Fibroblast of skin of abdomen (primary cell): Measurements from ENCODE around the gene CTNND2.

ENCODE experiments used
- DNase-seq: peaks from one replicate; pipeline ENCODE4 v3.0.0-alpha.2; 2013

CTNND2 gene

DNA sequence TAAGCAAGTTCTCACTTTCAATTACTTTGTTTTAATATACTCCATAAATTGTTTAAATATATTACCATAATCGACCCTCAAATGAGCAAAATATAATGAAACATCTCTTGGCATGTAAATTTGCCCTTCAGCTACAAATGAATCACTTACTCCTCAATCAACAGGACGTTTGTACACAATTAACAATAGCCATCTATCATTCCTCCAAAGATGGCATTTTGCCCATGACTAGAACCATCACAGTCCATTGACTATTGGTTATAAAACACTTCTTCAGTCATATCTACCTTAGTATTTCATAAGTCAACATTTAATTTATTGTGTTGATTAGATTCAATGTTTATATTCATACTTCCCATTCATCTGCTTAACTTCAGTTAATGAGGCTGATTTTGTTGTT lies 127.2 kb downstream of the CTNND2 start:
- DNase-seq, result no peak

DNA sequence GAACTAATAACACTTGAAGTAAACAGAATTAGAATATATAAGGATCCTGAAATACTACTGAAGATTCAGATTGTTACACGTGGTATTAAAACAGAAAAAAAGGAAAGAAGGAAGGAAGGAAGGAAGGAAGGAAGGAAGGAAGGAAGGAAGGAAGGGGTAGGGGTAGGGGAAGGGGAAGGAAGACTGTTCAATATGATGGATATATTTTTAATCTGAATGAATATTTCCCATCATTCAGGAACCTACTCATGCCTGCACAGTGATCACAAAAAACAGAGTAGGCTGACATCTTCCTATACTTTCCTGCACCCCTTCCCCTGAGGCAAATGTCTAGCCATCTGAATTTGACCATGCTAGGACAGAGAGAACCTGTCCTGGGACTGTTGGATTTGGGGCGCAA lies 133.9 kb downstream of the CTNND2 start:
- no peak for DNase-seq

DNA sequence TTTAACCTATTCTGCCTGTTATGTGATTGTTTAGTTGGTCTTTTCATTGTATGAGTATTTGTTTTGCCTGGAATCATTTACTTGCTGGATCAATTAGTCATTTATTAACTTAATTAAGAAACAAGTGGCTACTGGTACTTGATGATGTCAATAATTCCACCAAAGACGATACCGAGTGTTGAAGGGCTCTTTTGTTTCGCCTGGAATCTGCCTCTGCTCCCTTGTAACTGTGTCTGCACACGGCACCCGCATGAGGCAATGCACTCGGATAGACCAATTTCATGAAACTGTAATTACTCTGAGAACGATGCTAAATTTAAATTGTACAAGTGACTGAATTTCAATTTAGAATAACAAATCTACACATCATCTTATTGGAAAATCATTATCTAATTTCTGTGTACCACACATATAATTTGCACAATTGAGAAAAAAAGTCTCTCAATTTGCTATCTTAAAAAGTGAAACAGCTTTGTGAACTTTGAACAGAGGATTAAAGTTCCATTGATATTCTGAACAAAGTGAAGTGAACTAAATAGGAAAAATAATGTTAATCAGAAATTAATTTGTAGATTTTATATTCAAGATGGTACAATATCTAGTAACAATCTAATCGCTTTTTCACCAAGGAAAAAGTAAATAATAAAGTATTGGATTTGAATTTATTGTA lies 143.2 kb downstream of the CTNND2 start:
- DNase-seq, result no peak

DNA sequence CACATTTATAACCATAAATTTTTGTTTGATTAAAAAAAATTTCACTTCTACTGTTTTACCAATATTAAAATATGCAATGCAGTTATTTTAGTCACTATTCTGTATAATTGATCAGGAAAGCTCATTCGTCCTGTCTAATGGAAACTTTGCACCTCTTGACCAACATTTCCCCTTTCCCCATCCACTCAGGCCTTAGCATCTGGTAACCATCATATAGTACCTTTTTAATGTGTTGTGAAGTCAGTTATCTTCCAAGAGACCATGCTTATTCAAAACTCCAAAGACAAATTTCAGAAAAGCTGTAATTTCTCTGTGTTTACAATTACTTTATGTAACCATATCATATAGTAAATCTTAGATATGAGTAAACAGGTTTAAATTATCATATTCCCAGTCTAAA lies 145.9 kb downstream of the CTNND2 start:
- no peak for DNase-seq

DNA sequence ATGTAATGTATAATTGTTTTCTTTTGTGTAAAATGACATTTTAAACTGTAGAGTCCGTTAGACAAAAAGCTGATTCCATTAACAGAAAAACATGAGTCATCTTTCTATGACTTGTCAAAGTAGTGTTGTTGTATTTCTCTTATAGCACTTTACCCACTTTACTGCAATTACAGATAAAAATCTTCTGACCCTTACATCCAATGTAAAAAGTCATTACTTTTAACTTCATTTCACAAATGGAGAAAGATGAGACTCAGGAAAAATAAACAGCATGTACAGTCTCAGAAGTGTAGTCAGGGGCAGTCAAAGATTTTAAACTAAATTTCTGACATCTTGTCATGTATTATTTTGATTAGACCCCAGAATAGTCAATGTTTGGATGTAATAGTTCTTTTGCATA lies 146.6 kb downstream of the CTNND2 start:
- DNase-seq, result no peak

DNA sequence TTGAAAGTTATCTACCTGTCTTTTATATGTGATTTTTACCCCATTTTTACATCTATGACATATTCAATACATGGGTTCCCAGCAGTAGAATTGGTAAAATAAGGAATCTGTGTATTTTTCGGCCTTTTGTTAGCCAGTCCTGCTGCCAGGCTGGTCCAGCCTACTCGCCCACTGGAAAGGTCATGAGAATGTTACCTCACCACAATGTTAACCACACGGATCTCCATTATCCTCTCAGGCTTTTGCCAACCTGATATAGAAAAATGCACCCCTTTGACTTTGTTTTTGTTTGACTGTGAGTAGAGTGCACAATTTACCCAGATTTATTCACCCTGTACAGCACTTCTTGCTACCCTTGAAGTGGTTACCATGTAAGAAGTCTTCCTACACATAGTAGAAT lies 167.2 kb downstream of the CTNND2 start:
- no peak for DNase-seq

DNA sequence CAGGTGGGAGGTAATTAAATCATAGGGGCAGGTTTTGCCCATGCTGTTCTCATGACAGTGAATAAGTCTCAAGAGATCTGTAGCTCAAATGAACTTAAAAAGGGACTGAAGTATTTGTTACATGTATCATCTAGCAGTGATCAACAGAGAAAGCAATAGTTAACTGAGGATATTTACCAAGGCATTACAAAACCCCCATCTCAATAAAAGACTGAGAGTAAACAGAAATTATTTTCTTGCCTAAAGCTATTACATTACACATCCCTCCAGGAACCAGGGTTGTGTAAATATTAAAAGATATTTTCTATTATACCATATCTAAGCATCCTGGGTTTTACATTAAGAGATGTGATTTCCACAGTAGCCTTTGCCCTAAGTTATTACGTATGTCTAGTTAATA lies 169.9 kb downstream of the CTNND2 start:
- no peak for DNase-seq

DNA sequence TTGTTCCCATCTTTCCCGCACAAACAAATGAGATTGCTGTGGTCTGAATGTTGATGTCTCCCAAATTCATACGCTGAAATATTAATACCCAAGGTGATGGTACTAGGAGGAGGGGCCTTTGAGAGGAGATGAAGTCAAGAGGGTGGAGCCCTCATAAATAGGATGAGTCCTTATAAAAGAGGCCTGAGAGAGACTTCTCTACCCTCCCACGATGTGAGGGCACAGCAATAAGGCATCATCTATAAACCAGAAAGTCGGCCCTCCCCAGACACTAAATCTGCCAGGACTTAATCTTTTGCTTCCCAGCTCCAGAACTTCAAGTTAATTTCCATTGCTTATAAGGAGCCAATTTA lies 170.4 kb downstream of the CTNND2 start:
- DNase-seq, result no peak

DNA sequence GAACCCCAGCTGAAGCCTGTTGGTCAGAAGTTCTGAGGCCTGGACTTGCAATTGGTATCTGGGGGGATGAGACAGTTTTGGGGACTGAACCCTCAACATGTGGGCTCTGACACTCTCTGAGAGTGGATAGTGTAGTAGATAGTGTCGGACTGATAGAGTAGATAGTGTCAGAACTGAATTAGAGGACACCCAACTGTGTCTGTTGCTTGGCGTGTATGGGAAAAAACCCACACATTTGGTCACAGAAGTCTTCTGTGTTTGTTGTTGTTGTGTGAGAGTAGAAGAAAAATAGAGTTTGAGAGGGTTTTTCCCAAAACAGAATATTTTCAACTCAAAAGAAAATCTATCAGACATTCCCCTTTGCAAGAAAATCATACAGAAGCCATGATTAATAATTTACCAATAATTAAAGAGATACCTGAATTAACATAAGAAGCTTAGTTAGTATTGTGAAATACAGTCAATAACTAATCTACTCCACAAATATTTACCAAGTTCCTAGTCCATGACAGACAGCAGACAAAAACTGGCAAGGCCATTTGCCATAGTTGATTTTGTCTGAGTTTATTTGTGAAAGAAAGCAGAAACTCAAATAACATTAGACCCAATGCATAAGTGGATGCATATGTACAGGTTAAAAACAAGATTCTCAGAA lies 170.9 kb downstream of the CTNND2 start:
- no peak for DNase-seq

DNA sequence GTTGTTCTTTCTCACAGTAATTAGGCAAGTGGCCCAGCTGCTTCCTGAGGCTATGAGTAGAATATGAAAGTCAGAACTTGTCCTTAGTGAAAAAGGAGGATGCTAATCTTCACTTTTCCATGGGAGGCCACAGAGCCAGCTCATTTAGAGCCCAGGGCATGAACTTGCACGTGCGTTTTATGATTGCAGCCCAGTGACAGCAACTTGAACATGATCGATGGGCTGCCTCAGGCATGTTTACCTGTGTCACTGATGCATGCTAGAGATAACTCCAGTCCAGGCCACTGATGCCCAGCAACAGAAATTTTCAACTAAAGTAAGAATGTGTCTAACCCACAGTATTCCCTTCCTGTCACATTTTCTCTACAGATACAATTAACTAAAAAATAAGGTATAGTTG lies 179.3 kb downstream of the CTNND2 start:
- DNase-seq, result no peak

DNA sequence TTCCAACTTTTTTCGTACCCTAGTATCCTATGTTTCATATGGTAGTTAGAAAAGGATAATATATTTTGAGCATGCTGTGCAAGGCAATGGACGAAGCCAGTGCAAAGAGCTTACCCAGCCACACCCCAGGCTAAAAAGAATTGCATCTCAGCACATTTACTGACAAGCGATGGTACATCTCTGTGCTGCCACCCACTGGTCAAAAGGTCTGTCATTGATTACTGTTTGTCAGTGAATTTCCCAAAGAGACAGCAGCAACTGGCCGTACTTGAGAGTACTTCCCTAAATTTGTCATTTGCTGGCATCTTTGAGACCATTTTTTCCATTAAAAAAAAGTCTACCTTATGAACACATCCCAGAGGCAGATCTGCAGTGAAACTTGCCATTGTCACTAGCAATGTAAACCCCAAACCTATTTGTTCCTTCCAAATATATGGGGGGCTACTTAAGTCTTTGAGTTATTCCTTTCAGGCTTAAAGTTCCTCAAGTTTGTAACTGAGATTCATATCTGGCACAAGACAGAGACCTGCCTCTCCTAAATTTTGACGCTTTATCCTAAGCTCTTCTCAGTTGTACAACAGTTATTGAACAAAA lies 184.3 kb downstream of the CTNND2 start:
- DNase-seq, result no peak

DNA sequence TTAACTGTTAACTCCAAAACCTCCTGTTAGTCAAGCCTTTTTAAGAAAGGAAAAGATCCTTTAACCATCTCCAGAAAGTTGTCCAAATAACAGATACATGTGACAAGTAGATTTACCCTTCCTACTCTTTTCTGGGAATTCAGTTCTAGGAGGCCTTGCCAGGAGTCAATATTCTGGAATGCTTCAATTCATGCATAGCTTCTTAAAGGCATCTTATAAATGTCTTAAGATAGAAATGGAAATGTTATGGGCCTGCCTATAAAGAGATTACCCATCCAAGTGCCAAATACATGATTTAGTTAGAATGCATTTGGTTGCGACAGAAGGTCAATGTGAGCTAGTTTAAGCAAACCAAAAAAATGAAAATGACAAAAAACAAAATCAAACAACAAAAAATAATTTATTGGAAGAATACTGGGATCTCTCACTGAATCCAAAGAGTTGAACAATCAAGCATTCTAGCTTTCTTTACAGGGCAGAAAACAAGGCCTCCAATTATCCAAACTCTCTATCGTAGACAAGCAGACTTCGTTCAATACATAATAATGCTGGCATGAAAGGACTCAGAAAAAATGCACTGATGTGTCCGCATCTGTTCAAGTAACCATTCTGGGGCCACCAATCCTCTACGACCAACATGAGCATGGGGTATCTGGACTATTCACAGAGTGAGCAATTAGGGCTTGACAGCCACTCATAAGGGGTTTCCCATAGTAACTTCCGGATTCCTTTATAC lies 188.6 kb downstream of the CTNND2 start:
- no peak for DNase-seq

DNA sequence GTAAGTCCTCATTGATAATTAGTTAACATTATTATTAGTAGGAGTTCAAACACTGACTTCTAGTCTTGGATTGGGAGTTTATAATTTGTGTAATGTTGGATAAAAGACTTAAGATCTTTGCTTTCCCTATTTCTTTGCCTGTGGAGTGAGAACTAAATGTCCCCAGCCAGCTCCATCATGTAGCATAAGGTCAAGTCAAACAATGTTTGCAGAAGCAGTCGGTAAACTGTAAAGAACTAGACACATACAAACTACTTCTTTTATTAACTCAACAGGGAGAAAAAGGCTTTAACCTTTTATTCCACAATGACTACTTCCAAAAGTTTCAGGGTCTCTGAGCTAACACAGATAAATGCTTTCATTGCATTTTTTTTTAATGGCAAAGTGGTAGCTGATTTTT lies 192.3 kb downstream of the CTNND2 start:
- no peak for DNase-seq

DNA sequence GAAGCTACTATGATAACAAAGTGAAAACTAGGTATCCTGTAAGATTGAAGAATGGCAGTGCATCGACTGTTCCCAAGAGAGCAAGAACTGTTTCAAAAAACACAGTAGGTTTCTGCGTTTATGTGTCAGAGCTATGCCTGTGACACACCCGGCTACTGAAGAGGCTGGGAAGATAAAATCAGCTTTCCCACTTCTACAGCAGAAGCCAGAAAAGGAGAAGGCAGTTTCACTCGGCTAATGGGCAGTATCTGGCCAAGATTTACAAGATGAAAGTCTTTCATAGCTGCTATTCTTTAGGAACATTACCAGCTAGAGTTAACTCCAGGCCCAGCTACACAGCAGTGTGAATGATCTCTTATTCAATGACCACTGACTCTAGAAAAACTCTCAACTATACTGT lies 195.2 kb downstream of the CTNND2 start:
- no peak for DNase-seq

DNA sequence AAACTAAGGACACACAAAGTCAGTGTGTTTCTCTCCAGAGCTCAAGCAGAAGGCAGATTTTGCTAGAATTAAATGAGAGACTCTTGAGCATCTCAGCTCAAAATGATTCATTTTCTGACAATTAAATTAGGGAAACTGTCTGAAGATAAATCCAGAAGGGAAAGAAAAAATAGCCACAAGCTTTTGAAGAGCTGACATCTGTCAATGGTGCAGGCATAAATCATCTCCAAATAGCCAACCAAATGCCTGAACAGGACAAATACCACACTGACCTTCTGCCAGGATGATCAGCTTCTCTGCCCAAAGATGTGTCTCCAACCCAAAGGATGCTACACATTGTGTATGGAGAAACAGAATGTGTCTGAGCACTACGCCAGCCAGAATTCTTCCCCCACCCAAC lies 199.3 kb downstream of the CTNND2 start:
- DNase-seq, result no peak

DNA sequence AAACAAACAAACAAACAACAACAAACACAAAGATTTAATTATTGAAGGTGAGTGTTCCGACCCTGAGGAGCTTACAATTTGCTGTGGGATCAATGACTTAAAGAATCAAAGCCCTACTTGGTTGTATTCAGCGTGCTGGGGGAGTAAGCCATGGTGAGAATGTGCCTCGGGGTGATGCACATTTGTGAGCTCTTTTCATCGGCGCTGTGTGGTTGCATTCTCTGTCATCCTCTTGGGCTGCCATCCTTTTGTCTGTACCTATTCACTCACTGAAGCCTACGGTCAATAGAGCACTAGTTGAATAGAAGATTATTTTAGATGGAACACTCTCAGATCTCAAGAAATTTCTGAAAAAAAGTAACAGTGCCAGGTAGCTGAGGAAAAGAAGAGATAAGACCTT lies 203.9 kb downstream of the CTNND2 start:
- DNase-seq, result no peak

DNA sequence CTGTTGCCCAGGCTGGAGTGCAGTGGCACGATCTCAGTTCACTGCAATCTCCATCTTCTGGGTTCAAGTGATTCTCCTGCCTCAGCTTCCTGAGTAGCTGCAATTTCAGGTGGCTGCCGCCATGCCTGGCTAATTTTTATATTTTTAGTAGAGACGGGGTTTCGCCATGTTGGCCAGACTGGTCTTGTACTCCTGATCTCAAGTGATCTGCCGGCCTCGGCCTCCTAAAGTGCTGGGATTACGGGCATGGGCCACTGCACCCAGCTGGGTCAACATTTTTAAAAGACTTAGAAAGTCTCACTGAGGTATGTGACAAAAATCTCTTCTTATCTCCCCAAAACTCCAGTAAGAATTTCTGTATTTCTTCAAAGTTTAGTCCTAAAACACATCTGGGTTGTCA lies 211.6 kb downstream of the CTNND2 start:
- DNase-seq, result no peak

DNA sequence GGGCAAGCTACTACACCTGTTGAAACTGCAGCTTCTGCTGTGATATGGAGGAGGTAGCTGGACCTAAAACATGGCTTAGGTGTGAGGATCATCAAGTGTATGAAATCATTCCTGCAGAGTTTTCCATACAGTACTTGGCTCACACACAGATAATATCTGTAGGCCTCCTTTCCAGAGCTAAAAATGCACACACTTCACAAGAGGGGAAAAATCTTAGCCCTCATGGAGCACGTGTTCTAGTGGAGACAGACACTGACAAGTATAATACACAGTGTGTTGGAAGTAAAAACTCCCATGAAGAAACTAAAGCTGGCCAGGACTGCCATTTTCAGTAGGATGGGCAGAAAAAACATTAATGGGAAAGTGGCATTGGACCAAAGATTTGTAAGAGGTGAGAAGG lies 216.7 kb downstream of the CTNND2 start:
- no peak for DNase-seq

DNA sequence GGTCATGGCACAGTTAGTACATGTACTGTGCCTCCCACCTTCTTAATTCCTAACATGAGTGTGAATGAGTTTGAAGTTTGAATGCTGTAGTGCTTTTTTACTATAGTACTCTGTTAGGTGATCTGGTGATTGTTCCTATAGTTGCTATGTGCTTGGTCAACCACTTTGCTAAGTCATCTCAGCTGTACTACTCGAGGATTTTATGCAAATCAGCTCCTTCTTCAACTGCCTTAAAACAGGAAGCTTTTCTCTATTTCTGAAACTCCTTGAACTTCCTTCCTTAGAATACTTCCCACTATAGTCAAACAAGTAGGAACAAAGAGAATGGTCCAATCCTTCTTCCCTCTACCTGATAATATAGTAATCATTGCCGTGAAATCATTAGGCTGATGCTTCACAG lies 219.6 kb downstream of the CTNND2 start:
- DNase-seq, result no peak

DNA sequence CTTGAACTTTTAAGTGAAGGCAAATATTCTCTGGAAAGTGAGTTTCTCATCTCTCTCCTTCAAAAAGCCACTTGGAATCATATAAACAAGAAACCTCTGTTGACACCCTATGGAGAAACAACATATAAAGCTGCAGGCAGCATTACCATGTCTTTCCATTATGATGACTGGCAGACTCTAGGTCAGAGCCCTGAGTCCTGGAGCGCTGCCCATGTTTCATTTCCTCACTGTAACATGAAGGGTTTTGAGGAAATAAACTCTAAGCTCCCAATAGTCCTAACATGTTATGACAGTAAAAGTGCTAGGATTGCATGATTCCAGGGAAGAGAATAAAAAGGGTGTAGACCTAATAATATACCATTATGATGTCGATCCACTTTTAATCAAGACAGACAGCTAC lies 220.6 kb downstream of the CTNND2 start:
- DNase-seq, result no peak

DNA sequence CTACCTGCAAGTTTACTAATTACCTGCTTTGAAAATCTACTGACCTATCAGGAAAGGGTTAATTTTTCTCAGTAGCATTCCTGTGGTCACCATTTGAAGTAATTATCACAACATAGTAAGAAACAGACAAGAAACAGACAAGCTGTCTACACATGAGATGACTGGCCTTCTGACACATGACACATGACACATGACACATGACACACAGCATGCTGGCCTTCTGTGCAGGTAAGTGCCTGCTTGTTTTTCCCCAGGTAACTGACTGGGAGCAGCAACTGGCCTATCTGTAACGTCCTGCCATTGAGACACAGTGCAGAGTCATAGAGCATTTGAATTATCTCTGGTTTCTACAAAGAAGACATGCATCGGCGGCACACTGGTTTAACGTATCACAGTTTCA lies 222.4 kb downstream of the CTNND2 start:
- DNase-seq, result no peak

DNA sequence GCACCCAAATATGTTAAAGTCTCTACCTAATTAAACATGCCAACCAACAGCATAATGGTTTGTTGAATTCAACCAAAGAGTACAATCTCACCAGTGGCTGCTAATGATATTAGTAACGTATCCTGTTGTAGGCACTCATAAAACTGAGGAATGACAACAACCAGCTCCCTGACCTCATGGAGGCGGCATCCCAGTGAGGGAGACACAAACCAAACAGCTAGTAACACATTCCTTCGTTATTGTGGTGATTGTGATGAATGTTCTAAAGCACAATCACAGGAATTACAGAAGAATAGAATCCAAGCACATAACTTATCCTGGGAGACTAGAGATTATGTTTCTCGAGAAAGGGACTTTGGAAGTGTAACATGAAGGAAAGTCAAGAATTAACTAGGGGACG lies 224.6 kb downstream of the CTNND2 start:
- no peak for DNase-seq

DNA sequence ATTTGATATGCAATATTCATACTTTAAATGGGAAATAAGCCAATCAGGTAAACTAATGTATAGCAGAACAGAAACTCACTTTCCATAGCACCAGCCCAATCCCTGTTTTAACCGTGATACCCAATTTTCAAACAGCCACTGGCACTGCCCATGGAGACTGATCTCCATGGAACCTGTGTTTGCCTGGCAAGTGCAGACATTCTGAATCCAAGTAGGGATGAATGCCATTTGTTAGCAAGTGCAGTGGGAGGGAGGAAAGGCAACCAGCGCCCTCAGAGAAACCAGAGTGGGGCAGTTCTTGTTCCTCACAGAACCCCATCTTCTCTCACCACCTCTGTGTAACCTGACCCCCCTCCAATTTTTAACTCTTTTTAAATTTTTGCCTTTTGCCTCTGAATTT lies 229.1 kb downstream of the CTNND2 start:
- no peak for DNase-seq
